Vagina (tissue), 2 donors: Measurements from ENCODE around the gene CPNE8.

Experiments used
- CTCF ChIP-seq, 3 experiments: fragments of 450-650 bp in 2 of 3; fragments of 200-600 bp in 1 of 3; sonication (generic) in 1 of 3; IDR thresholded peaks; one replicate each; pipeline ENCODE4 v1.5.1; 2017 to 2019; ENCODE audit warnings: antibody characterized with exemption in 3 of 3, mild to moderate bottlenecking in 2 of 3, moderate library complexity in 2 of 3
- POLR2A ChIP-seq, 2 donors: fragments of 450-650 bp; IDR thresholded peaks; one replicate each; pipeline ENCODE4 v1.6.1; 2017; ENCODE audit warnings: antibody characterized with exemption in 2 of 2, mild to moderate bottlenecking in 2 of 2, moderate library complexity in 2 of 2
- POLR2AphosphoS5 ChIP-seq, 2 donors: sonication (generic); formaldehyde crosslinking; IDR thresholded peaks; one replicate each; pipeline ENCODE4 v1.9.0; 2017; ENCODE audit warnings: antibody characterized with exemption in 2 of 2, mild to moderate bottlenecking in 2 of 2, low read depth in 1 of 2; ENCODE audit not compliant: insufficient read depth in 1 of 2

GRCh38 chr12:38872156-38872555 lies 33.2 kb downstream of the CPNE8 start:
- no peak for TF ChIP-seq CTCF (IDR thresholded peaks at IDR 0.05)
- no peak for TF ChIP-seq POLR2AphosphoS5 (IDR thresholded peaks at IDR 0.05; ENCODE audit: insufficient read depth in 1 of 2, low read depth in 1 of 2)
- TF ChIP-seq POLR2A (IDR thresholded peaks at IDR 0.05) = no peak
